Pulmonary artery endothelial cell (primary cell): ENCODE results near the gene SPTBN1. TPM values are rescaled to one million over a fixed set of nuclear protein-coding genes. Genes with fewer than 3 reads are reported as not detected.
"Not testable (repeated sequence)": the region's sequence is repeated elsewhere in the genome, so short reads cannot be mapped to it uniquely, and the experiment has no call there.

Experiments used
- DNase-seq: peaks from one replicate; pipeline ENCODE4 v3.0.0-alpha.2; 2011; ENCODE audit warnings: low read depth, low spot score
- total RNA-seq: library from RNA; depleted of rRNA; stranded (reverse); fragments of >200 nt; gene quantifications from 2 replicates; pipeline ENCODE4 v1.2.3, GENCODE V29; 2014

The SPTBN1 gene
- total RNA-seq, 1 donor from 2014 or later, result 339 TPM

DNA sequence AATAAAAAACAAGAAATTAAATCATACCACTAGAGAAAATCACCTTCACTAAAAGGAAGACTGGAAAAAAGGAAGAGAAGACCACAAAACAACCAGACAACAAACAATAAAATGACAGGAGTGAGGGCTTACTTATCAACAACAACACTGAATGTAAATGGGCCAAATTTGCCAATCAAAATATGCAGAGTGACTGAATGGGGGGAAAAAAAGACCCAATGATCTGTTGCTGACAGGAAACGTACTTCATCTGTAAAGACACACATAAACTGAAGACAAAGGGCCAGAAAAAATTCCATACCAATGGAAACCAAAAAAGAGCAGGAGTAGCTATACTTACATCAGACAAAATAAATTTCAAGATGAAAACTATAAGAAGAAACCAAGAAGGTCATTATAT, 241.8 kb downstream of the SPTBN1 start:
- DNase-seq, result no peak

DNA sequence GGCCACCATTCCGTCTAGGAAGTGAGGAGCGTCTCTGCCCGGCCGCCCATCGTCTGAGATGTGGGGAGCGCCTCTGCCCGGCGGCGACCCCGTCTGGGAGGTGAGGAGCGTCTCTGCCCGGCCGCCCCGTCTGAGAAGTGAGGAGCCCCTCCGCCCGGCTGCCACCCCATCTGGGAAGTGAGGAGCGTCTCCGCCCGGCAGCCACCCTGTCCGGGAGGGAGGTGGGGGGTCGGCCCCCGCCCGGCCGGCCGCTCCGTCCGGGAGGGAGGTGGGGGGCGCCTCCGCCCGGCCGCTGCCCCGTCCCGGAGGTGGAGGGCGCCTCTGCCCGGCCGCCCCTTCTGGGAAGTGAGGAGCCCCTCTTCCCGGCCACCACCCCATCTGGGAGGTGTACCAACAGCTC, 242.8 kb downstream of the SPTBN1 start:
- DNase-seq, result not testable (repeated sequence)

GRCh38 chr2:54699665-54700064, 243.5 kb downstream of the SPTBN1 start:
- DNase-seq, result no peak

DNA sequence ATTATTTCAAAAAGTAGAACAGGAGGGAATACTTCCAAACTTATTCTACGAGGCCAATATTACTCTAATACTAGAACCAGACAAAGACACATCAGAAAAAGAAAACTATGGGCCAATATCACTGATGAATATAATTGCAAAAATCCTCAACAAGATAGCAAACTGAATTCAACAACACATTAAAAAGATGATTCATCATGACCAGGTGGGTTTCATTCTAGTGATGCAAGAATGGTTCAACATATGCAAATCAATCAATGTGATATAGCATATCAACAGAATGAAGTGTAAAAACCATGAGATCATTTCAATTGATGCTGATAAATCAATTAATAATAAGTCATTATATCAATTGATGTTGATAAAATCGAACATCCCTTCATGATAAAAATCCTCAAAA, 244.9 kb downstream of the SPTBN1 start:
- DNase-seq, result no peak

DNA sequence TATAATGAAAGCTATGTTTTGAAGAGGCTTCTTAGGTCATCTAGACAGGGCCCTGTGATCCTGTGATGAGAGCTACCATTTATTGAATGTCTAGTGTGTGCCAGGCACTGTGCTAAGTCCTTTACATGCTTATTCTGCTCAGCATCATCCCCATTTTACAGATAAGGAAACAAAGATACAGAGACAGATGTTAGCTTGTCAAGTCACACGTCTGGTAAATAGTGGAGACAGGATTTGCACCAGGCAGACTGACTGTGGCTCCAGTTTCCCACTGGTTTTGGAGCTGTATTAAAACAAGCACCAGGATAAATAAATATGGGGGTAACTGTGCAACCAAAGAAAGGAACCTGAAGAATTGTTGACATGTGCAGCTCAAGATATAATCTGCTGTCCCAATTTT, 248.1 kb downstream of the SPTBN1 start:
- DNase-seq, result no peak

DNA sequence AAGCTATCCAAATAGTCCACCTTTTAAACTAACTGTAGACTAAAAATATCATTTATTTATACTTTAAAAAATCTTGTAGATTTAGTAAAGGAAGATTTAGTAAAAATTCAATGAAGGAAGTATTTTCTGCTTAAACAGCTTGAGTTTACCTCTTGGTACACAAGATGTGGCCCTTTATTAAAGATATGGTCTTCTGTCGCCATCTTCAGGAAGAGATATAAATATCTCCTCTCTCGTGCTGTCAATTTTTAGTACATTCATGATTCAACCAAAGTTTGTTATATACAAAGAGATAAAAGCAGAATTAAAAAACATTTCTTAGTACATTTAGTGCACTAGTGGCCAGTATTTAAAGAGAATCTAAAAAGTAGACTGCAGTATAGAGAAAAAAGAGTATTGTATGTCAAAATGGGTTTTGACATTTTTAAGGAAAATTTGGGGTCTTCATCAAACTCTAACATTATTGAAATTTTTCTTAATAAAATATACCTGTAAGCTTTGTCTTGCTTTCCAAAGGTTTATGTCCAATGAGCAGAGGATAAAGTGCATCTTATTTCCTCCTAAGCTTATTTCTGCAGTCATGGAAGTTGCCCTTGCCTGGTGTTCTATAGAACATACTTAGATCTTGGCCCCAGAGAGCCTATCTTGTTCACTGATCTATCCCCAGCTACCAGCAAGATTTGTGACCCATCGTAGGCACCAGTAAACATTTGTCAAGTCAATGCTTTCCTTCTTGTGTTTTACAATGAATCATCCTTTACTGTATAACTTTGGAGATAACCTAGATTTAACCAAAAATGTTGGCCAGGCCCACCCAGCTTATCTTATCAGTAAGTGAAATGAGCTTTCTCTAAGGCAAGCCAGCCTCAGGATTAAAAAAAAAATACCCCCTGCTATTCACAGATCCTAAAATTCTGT, 248.8 kb downstream of the SPTBN1 start:
- DNase-seq, result no peak

DNA sequence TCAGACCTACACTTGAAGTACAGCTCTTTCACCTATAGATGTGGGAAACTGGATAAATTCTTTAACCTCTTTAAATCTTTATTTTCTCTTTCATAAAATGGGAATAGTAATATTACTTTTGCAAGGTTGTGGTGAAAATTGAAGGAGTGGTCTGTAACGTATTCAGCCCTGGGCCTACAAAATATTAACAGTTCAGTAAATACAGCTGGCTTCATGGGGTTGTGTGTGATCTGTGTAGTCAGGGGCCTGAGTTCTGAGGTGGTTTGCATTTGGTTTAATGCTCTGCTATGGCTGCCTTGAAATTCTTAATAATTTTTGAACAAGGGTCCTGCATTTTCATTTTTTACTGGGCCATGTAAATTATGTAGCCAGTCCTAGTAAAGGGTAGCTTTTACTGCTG, 250.5 kb downstream of the SPTBN1 start:
- DNase-seq, result no peak

DNA sequence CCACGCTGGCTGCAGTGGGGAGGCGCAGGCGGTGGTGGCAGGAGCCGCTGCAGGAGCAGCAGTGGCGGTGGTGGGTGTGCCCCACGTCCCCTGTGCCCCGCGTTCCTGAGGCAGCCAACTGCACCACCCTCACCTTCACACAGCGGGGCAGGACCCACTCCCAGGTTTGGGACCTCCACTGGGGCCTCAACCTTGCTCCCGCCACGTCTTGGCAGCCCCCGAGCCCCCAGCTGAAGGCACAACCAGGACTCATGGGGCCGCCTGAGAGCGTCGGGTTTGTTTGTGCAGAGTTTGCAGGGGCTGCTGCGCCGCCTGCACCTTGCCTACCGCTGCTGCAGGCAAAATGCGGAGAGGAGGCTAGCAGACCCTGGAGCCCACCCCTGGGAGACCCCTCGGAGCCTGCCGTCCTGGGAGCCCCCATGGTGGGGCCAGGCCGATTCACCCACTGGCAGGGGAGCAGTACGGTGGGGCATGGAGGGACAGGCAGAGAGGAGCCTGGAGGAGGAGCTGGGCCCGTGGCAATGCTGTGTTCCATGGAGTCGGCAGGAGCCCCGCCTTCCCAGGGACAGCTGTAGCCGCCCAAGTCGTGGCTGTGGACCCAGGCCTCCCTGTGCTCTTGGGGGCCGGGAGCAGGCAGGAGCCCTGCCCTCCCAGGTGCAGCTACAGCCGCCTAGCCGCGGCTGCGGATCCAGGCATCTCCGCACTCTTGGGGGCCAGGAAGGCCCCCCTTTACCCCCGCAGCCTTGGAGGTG, 252.6 kb downstream of the SPTBN1 start:
- DNase-seq, result no peak

DNA sequence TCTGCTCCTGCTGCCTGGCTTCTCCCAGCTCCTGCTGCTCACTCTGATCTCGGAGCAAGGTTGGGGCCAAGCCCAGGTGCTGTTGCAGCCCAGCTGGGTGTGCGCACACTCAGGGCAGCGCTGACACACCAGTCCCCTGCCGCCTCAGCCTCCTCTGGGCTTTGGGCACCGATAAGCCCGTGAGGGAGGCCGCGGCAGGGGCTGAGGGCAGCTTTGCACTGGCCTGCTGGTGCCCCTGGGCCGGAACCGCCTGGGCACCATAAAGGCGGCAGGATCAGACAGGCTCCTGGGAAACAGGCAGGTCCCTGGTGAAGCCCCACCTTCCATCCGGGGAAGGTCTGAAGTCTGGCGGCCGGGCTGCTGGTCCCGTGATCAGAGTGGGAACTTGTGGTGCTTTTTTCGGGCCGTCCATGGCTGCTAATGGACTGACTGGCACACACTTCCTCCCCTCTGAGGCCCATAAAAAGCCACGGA, 253.2 kb downstream of the SPTBN1 start:
- no peak for DNase-seq

- DNase-seq, result no peak
Observed at GRCh38 chr2:54710216-54710615, 254.1 kb downstream of the SPTBN1 start.

GRCh38 chr2:54712516-54712915, 256.4 kb downstream of the SPTBN1 start:
- DNase-seq, result no peak

GRCh38 chr2:54714996-54715395, 258.9 kb downstream of the SPTBN1 start:
- no peak for DNase-seq

DNA sequence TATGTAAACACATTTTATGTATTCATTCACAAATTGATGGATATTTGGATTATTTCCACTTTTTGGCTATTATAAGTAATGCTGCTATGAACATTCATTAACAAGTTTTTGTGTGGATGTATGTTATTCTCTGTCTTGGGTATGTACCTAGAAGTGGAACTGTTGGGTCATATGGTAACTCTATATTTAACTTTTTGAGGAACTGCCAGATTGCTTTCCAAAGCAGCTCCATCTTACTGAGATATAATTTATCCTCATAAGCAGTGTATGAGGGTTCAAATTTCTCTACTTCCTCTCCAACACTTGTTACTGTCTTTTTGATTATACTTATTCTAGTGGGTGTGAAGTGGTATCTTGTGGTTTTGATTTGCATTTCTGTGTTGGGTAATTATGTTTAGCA, 260.2 kb downstream of the SPTBN1 start:
- no peak for DNase-seq

DNA sequence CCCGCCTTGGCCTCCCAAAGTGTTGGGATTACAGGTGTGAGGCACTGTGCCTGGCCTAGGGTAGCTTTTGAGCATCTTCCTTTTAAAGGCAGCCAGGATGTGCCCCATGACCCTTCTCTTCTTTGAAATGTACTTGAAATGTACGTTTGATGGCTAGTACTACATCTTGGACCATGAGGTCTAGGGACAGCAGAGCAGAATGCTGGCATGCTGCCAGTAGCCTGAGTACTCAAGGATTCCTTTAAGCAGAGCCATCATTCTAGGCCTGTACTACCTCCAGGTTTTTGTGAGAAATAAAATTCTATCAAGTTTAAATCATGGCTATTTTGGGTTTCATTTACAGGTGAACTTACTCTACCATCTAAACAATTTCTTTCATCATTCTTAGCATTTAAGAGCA, 264.4 kb downstream of the SPTBN1 start:
- DNase-seq, result no peak

Other genes starting within 250 kb of the SPTBN1 start
- gene TSPYL6, start 200.1 kb upstream of the SPTBN1 start, total RNA-seq, result not detected in 2 replicates